CD14-positive monocyte (primary cell): Measurements from ENCODE around the gene FAM107B. TPM values are rescaled to one million over a fixed set of nuclear protein-coding genes. Genes with fewer than 3 reads are reported as not detected.

Source experiments
- DNase-seq, 3 donors: peaks; one replicate each; pipeline ENCODE4 v3.0.0-alpha.2; 2011 to 2022
- H2AFZ ChIP-seq: 2 replicates; pipeline ENCODE4 v1.6.0; 2012; ENCODE audit warnings: mild to moderate bottlenecking, low read depth, low read length, inconsistent platforms; ENCODE audit not compliant: insufficient read depth, poor library complexity, severe bottlenecking
- H3K27ac ChIP-seq, 2 donors: 1 replicate in 1 of 2; 2 replicates in 1 of 2; pipeline ENCODE4 v1.5.1; 2012 to 2013; ENCODE audit warnings: low read length in 2 of 2, control low read depth in 1 of 2, inconsistent platforms in 1 of 2, low read depth in 1 of 2, mild to moderate bottlenecking in 1 of 2
- H3K27me3 ChIP-seq, 2 donors: one replicate each; pipeline versions ENCODE4 v1.6.0 to v1.6.1; 2011 to 2013; ENCODE audit warnings: low read length in 2 of 2; ENCODE audit not compliant: control insufficient read depth in 2 of 2, insufficient read depth in 2 of 2
- H3K36me3 ChIP-seq, 2 donors: replicated peaks in 1 of 2; 1 replicate in 1 of 2; 2 replicates in 1 of 2; pipeline versions ENCODE4 v1.5.1 to v1.6.1; 2012 to 2013; ENCODE audit warnings: low read length in 2 of 2, control low read depth in 1 of 2, inconsistent platforms in 1 of 2, mild to moderate bottlenecking in 1 of 2; ENCODE audit not compliant: insufficient read depth in 2 of 2, control insufficient read depth in 1 of 2
- H3K4me1 ChIP-seq, 2 donors: 1 replicate in 1 of 2; 2 replicates in 1 of 2; pipeline versions ENCODE4 v1.5.1 to v1.6.1; 2012 to 2013; ENCODE audit warnings: low read length in 2 of 2, control low read depth in 1 of 2, inconsistent platforms in 1 of 2, mild to moderate bottlenecking in 1 of 2, moderate library complexity in 1 of 2; ENCODE audit not compliant: insufficient read depth in 2 of 2, control insufficient read depth in 1 of 2
- H3K4me2 ChIP-seq: replicated peaks from 2 replicates; pipeline ENCODE3; 2012; ENCODE audit warnings: low read length, moderate library complexity, mild to moderate bottlenecking; ENCODE audit not compliant: poor library complexity, severe bottlenecking; ENCODE audit errors: extremely low read depth
- H3K4me3 ChIP-seq, 3 experiments: fragments of 200-600 bp in 1 of 3; sonication (generic) in 1 of 3; replicated peaks in 1 of 3; 1 replicate in 2 of 3; 2 replicates in 1 of 3; pipeline ENCODE4 v1.5.1; 2011 to 2013; ENCODE audit warnings: low read length in 3 of 3, mild to moderate bottlenecking in 3 of 3, control low read depth in 2 of 3, low read depth in 2 of 3, inconsistent platforms in 1 of 3, moderate library complexity in 1 of 3
- H3K79me2 ChIP-seq: 2 replicates; pipeline ENCODE4 v1.6.0; 2012; ENCODE audit warnings: mild to moderate bottlenecking, control low read depth, inconsistent platforms, low read length, moderate library complexity; ENCODE audit not compliant: insufficient read depth
- H3K9ac ChIP-seq: 2 replicates; pipeline ENCODE4 v1.6.0; 2017; ENCODE audit warnings: low read length, mild to moderate bottlenecking; ENCODE audit not compliant: insufficient read depth, poor library complexity, severe bottlenecking
- H3K9me3 ChIP-seq, 2 donors: replicated peaks in 1 of 2; 1 replicate in 1 of 2; 2 replicates in 1 of 2; pipeline versions ENCODE4 v1.5.1 to v1.6.1; 2012 to 2013; ENCODE audit warnings: low read length in 2 of 2, control low read depth in 1 of 2; ENCODE audit not compliant: control insufficient read depth in 1 of 2, insufficient read depth in 1 of 2
- H4K20me1 ChIP-seq: 2 replicates; pipeline ENCODE4 v1.6.0; 2012; ENCODE audit warnings: mild to moderate bottlenecking, low read length, control low read depth, moderate library complexity; ENCODE audit not compliant: insufficient read depth
- H3K27ac Mint-ChIP-seq, 7 donors: one replicate each; pipeline ENCODE4 v1.8.0; 2020; ENCODE audit warnings: mild to moderate bottlenecking in 7 of 7, mixed read lengths in 7 of 7, moderate library complexity in 6 of 7, inconsistent platforms in 2 of 7
- H3K27me3 Mint-ChIP-seq, 3 donors: one replicate each; pipeline ENCODE4 v1.8.0; 2021 to 2022; ENCODE audit warnings: low read depth in 3 of 3, mild to moderate bottlenecking in 3 of 3, mixed read lengths in 3 of 3, moderate library complexity in 3 of 3, inconsistent platforms in 1 of 3
- H3K36me3 Mint-ChIP-seq, 2 donors: one replicate each; pipeline ENCODE4 v1.8.0; 2020; ENCODE audit warnings: mixed read lengths in 2 of 2, inconsistent platforms in 1 of 2, mild to moderate bottlenecking in 1 of 2
- H3K4me1 Mint-ChIP-seq: one replicate; pipeline ENCODE4 v1.8.0; 2020; ENCODE audit warnings: mild to moderate bottlenecking, mixed read lengths
- H3K4me3 Mint-ChIP-seq, 2 donors: one replicate each; pipeline ENCODE4 v1.8.0; 2020; ENCODE audit warnings: mild to moderate bottlenecking in 2 of 2, mixed read lengths in 2 of 2, moderate library complexity in 1 of 2
- H3K9me3 Mint-ChIP-seq, 7 donors: one replicate each; pipeline ENCODE4 v1.8.0; 2020 to 2022; ENCODE audit warnings: mixed read lengths in 7 of 7, mild to moderate bottlenecking in 6 of 7, moderate library complexity in 6 of 7, inconsistent platforms in 2 of 7
- CTCF ChIP-seq: fragments of 200-600 bp; IDR thresholded peaks from one replicate; pipeline ENCODE4 v1.8.0; 2022; ENCODE audit warnings: antibody characterized with exemption, mild to moderate bottlenecking
- WGBS: methylation state at CpG from one replicate; pipeline ENCODE4 v1.1.5; 2013; ENCODE audit warnings: missing lambda C conversion rate; ENCODE audit not compliant: insufficient coverage; 5-methylcytosine and 5-hydroxymethylcytosine counted together
- intact Hi-C, 2 donors: fragments of 100-400 bp; cut with micrococcal nuclease; formaldehyde crosslinking; loops; one replicate each; pipeline versions ENCODE4 v1.15.0 to v1.15.1; 2023
- polyA plus RNA-seq, 3 donors: library from polyadenylated mRNA; depleted of rRNA in 1 of 3; unstranded in 2 of 3; stranded (reverse) in 1 of 3; fragments of 300-500 nt in 2 of 3; fragments of >200 nt in 1 of 3; fragmentation: Illumina TruSeq in 2 of 3; gene quantifications; 1 replicate in 2 of 3; 2 replicates in 1 of 3; pipeline ENCODE4 v1.2.3, GENCODE V29; 2012 to 2021

The FAM107B gene
- polyA plus RNA-seq, 3 donors = 27.2 to 68.5 (median 28.4) TPM

DNA sequence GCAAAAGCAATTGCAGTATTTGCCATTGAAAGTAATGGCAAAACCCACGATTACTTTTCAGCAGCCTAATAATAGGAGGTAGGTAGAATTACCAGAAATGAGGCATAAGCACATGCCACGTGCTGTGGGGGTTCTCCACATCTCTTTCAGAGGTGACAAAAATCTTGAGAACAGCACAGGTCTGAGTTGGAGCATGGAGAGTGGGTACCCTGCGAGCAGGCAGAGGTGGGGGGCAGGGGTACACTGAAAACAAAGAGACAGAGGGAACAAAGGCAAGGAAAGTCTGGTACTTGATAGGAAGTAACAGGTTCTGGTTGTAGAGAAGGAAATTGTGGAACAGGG is 75.9 kb downstream of the FAM107B start:
- Mint-ChIP-seq H3K4me3 (no peak overlapping the region), H3K27ac (peak overlapping the region in 1 of 7 donors; percentile 2), H3K4me1 (peaks cover 5% of the 10 kb centered on the region), H3K27me3 (peaks cover 0 to 4% (median 2%) of the 10 kb centered on the region in 3 donors), H3K9me3 (peaks cover 0 to 6% (median 0%) of the 10 kb centered on the region in 7 donors), H3K36me3 (no peaks in the 10 kb centered on the region)
- no peak for DNase-seq
- Histone ChIP-seq H3K4me3 (no peak overlapping the region), H3K36me3 (no peaks in the 10 kb centered on the region), H3K27ac (no peak overlapping the region), H3K27me3 (no peaks in the 10 kb centered on the region), H3K9ac (no peak overlapping the region), H4K20me1 (no peaks in the 10 kb centered on the region), H3K9me3 (peaks cover 0 to 5% of the 10 kb centered on the region in 2 donors), H3K4me1 (peaks cover 0 to 4% of the 10 kb centered on the region in 2 donors), H3K79me2 (no peaks in the 10 kb centered on the region), H3K4me2 (no peak overlapping the region), H2AFZ (no peak overlapping the region)
- intact Hi-C loops = no loop called here
- TF ChIP-seq CTCF = no peak
- WGBS = 100% methylated on average over 2 of the region's 3 CpGs

- TF ChIP-seq CTCF = no peak
- Histone ChIP-seq H3K79me2 (no peaks in the 10 kb centered on the region), H3K4me2 (no peak overlapping the region), H3K4me1 (peaks cover 0 to 4% of the 10 kb centered on the region in 2 donors), H3K36me3 (no peaks in the 10 kb centered on the region), H3K9ac (no peak overlapping the region), H3K27me3 (no peaks in the 10 kb centered on the region), H3K9me3 (peaks cover 0 to 5% of the 10 kb centered on the region in 2 donors), H3K27ac (no peak overlapping the region), H2AFZ (no peak overlapping the region), H3K4me3 (no peak overlapping the region), H4K20me1 (no peaks in the 10 kb centered on the region)
- peak overlapping the region in 1 of 7 donors; percentile 13 for H3K27ac Mint-ChIP-seq
- H3K4me1 Mint-ChIP-seq = peaks cover 5% of the 10 kb centered on the region
- intact Hi-C loops = no loop called here
- no peaks in the 10 kb centered on the region for H3K36me3 Mint-ChIP-seq
- DNase-seq = no peak
- 84% methylated on average over 5 of the region's 6 CpGs for WGBS
- H3K9me3 Mint-ChIP-seq = peaks cover 0 to 6% (median 2%) of the 10 kb centered on the region in 7 donors
- no peak overlapping the region for H3K4me3 Mint-ChIP-seq
- H3K27me3 Mint-ChIP-seq = peaks cover 0 to 4% (median 3%) of the 10 kb centered on the region in 3 donors
These were observed 76.4 kb downstream of the FAM107B start for GRCh38 chr10:14698111-14698828.
